Mesenchymal stem cell (in vitro differentiated cells and primary cell): ENCODE measurements around the gene ALDH4A1.
A peak's percentile ranks its signal among the peaks of the same experiment; 100 is the strongest.

Source experiments
- DNase-seq: peaks from one replicate; pipeline ENCODE4 v3.0.0-alpha.2; 2013
- H2AFZ ChIP-seq: one replicate; pipeline ENCODE4 v1.6.1; 2013; ENCODE audit warnings: low read depth, mild to moderate bottlenecking, control low read depth, inconsistent platforms, low read length, moderate library complexity
- H2AK5ac ChIP-seq: 2 replicates; pipeline ENCODE4 v1.6.1; 2013; ENCODE audit warnings: low read length, moderate library complexity, mild to moderate bottlenecking, inconsistent platforms; ENCODE audit not compliant: severe bottlenecking
- H2BK120ac ChIP-seq: one replicate; pipeline ENCODE4 v1.6.1; 2013; ENCODE audit warnings: low read depth, mild to moderate bottlenecking, inconsistent platforms, low read length, moderate library complexity
- H2BK12ac ChIP-seq, 2 experiments: one replicate each; pipeline ENCODE4 v1.6.1; 2013; ENCODE audit warnings: inconsistent platforms in 2 of 2, low read length in 2 of 2, mild to moderate bottlenecking in 2 of 2, moderate library complexity in 2 of 2, control low read depth in 1 of 2
- H2BK15ac ChIP-seq: one replicate; pipeline ENCODE4 v1.6.1; 2013; ENCODE audit warnings: mild to moderate bottlenecking, low read depth, inconsistent platforms; ENCODE audit not compliant: poor library complexity, severe bottlenecking
- H2BK5ac ChIP-seq: 2 replicates; pipeline ENCODE4 v1.6.1; 2013; ENCODE audit warnings: low read depth, mild to moderate bottlenecking, low read length, control low read depth, inconsistent platforms; ENCODE audit not compliant: poor library complexity, severe bottlenecking
- H3K14ac ChIP-seq, 2 experiments: one replicate each; pipeline ENCODE4 v1.6.1; 2013; ENCODE audit warnings: inconsistent platforms in 2 of 2, low read length in 2 of 2, control low read depth in 1 of 2, mild to moderate bottlenecking in 1 of 2, moderate library complexity in 1 of 2
- H3K18ac ChIP-seq, 2 experiments: one replicate each; pipeline ENCODE4 v1.6.1; 2013; ENCODE audit warnings: inconsistent platforms in 2 of 2, low read length in 2 of 2, control low read depth in 1 of 2, low read depth in 1 of 2, mild to moderate bottlenecking in 1 of 2
- H3K23ac ChIP-seq, 2 experiments: one replicate each; pipeline ENCODE4 v1.6.1; 2013; ENCODE audit warnings: inconsistent platforms in 2 of 2, low read length in 2 of 2, mild to moderate bottlenecking in 2 of 2, moderate library complexity in 2 of 2, control low read depth in 1 of 2
- H3K27ac ChIP-seq: 2 replicates; pipeline ENCODE4 v1.5.1; 2013; ENCODE audit warnings: mild to moderate bottlenecking, moderate library complexity, low read length, control low read depth, inconsistent platforms; ENCODE audit not compliant: poor library complexity, severe bottlenecking
- H3K27me3 ChIP-seq, 2 experiments: 2 replicates each; pipeline versions ENCODE4 v1.6.1 to v1.7.0; 2013; ENCODE audit warnings: low read length in 2 of 2, mild to moderate bottlenecking in 2 of 2, moderate library complexity in 2 of 2, control low read depth in 1 of 2, inconsistent platforms in 1 of 2; ENCODE audit not compliant: control insufficient read depth in 1 of 2, insufficient read depth in 1 of 2
- H3K36me3 ChIP-seq, 2 experiments: 2 replicates each; pipeline versions ENCODE4 v1.6.1 to v1.7.0; 2013; ENCODE audit warnings: low read length in 2 of 2, control low read depth in 1 of 2, inconsistent platforms in 1 of 2, low read depth in 1 of 2, mild to moderate bottlenecking in 1 of 2; ENCODE audit not compliant: insufficient read depth in 2 of 2, control insufficient read depth in 1 of 2
- H3K4ac ChIP-seq, 2 experiments: one replicate each; pipeline ENCODE4 v1.6.1; 2013; ENCODE audit warnings: inconsistent platforms in 2 of 2, low read length in 2 of 2, mild to moderate bottlenecking in 2 of 2, moderate library complexity in 2 of 2, control low read depth in 1 of 2, low read depth in 1 of 2
- H3K4me1 ChIP-seq: 2 replicates; pipeline ENCODE4 v1.6.1; 2013; ENCODE audit warnings: low read depth, low read length, control low read depth; ENCODE audit not compliant: control insufficient read depth, insufficient read depth
- H3K4me2 ChIP-seq: 2 replicates; pipeline ENCODE4 v1.6.1; 2013; ENCODE audit warnings: low read length, mild to moderate bottlenecking, inconsistent platforms; ENCODE audit not compliant: poor library complexity, severe bottlenecking
- H3K4me3 ChIP-seq, 2 experiments: 2 replicates each; pipeline versions ENCODE4 v1.5.1 to v1.7.0; 2013; ENCODE audit warnings: low read length in 2 of 2, mild to moderate bottlenecking in 2 of 2, control low read depth in 1 of 2, low read depth in 1 of 2; ENCODE audit not compliant: insufficient read depth in 1 of 2
- H3K79me1 ChIP-seq: replicated peaks from 2 replicates; pipeline ENCODE4 v1.6.1; 2013; ENCODE audit warnings: mild to moderate bottlenecking, control low read depth, low read length, inconsistent platforms; ENCODE audit not compliant: poor library complexity, severe bottlenecking
- H3K9ac ChIP-seq: 2 replicates; pipeline ENCODE4 v1.7.0; 2013; ENCODE audit warnings: mild to moderate bottlenecking, low read length, moderate library complexity
- H3K9me3 ChIP-seq: 2 replicates; pipeline ENCODE4 v1.7.0; 2013; ENCODE audit warnings: mild to moderate bottlenecking, low read length; ENCODE audit not compliant: control insufficient read depth
- H4K8ac ChIP-seq: one replicate; pipeline ENCODE4 v1.6.1; 2013; ENCODE audit warnings: inconsistent platforms, mild to moderate bottlenecking, low read length, moderate library complexity
- H4K91ac ChIP-seq: one replicate; pipeline ENCODE4 v1.6.1; 2013; ENCODE audit warnings: mild to moderate bottlenecking, low read length, inconsistent platforms
- WGBS: methylation state at CpG from one replicate; pipeline ENCODE4 v1.1.7; 2013; ENCODE audit warnings: mixed read lengths; 5-methylcytosine and 5-hydroxymethylcytosine counted together

Gene ALDH4A1

DNA sequence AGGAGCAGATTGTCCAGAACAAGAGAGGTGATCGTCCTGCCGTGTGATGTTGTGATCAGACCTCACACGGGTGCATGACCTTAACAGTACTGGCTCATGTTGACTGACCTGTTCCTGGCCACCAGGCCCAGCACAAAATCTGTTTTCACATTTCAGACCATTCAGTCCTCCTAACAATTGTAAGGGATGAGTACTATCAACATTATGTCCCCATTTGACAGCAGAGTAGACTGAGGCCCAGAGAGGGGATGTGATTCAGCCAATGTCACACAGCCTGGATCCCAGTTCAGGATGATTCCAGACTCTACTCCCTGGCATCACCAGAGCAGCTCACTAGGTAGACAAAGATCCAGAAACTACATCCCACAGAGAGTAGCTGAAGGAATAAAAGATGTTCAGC is 35.5 kb downstream of the ALDH4A1 start:
- no peak overlapping the region for H2BK15ac ChIP-seq
- no peak for DNase-seq
- H3K4me2 ChIP-seq: no peak overlapping the region
- H2BK5ac ChIP-seq: peak overlapping the region; percentile 10
- H3K4ac ChIP-seq: no peak overlapping the region
- no peak overlapping the region for H2BK120ac ChIP-seq
- no peak overlapping the region for H2BK12ac ChIP-seq
- no peak overlapping the region for H3K23ac ChIP-seq
- H4K91ac ChIP-seq: no peak overlapping the region
- H3K36me3 ChIP-seq: peaks cover 0 to 5% of the 10 kb centered on the region in 2 experiments
- no peaks in the 10 kb centered on the region for H3K4me1 ChIP-seq
- H3K9ac ChIP-seq: no peak overlapping the region
- no peak overlapping the region for H3K27ac ChIP-seq
- H3K14ac ChIP-seq: no peak overlapping the region
- H2AFZ ChIP-seq: no peak overlapping the region
- H4K8ac ChIP-seq: no peak overlapping the region
- H2AK5ac ChIP-seq: no peak overlapping the region
- H3K79me1 ChIP-seq: no peaks in the 10 kb centered on the region
- 95% methylated on average over 3 of the region's 3 CpGs for WGBS
- H3K27me3 ChIP-seq: peaks cover 32 to 51% of the 10 kb centered on the region in 2 experiments
- no peaks in the 10 kb centered on the region for H3K9me3 ChIP-seq
- no peak overlapping the region for H3K18ac ChIP-seq
- no peak overlapping the region for H3K4me3 ChIP-seq

DNA sequence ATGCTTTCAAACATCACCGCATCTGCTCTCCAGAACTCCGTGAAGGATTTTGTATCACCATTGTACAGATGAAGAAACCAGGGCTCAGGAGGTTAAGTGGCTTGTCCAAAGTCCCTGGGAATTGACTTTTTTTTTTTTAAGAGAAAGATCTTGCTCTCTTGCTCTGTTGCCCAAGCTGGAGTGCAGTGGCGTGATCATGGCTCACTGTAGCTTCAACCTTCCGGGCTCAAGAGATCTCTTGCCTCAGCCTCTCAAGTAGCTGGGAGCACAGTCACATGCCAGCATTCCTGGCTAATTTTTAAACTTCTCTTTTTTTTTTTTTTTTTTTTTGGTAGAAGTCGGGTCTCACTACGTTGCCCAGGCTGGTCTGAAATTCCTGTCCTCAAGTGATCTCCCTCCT is 36.0 kb downstream of the ALDH4A1 start:
- H2BK5ac ChIP-seq: no peak overlapping the region
- H2BK12ac ChIP-seq: no peak overlapping the region
- no peak overlapping the region for H3K27ac ChIP-seq
- H2AFZ ChIP-seq: no peak overlapping the region
- H4K91ac ChIP-seq: no peak overlapping the region
- WGBS: 88% methylated on average over 6 of the region's 6 CpGs
- no peaks in the 10 kb centered on the region for H3K79me1 ChIP-seq
- no peaks in the 10 kb centered on the region for H3K9me3 ChIP-seq
- no peak overlapping the region for H3K9ac ChIP-seq
- no peak overlapping the region for H4K8ac ChIP-seq
- H3K14ac ChIP-seq: no peak overlapping the region
- H2BK120ac ChIP-seq: no peak overlapping the region
- DNase-seq: no peak
- H3K4me2 ChIP-seq: no peak overlapping the region
- H3K4me3 ChIP-seq: no peak overlapping the region
- H3K27me3 ChIP-seq: peaks cover 36 to 54% of the 10 kb centered on the region in 2 experiments
- no peak overlapping the region for H3K23ac ChIP-seq
- peaks cover 0 to under 1% of the 10 kb centered on the region in 2 experiments for H3K36me3 ChIP-seq
- no peak overlapping the region for H2AK5ac ChIP-seq
- no peak overlapping the region for H2BK15ac ChIP-seq
- H3K4ac ChIP-seq: no peak overlapping the region
- H3K4me1 ChIP-seq: no peaks in the 10 kb centered on the region
- no peak overlapping the region for H3K18ac ChIP-seq

DNA sequence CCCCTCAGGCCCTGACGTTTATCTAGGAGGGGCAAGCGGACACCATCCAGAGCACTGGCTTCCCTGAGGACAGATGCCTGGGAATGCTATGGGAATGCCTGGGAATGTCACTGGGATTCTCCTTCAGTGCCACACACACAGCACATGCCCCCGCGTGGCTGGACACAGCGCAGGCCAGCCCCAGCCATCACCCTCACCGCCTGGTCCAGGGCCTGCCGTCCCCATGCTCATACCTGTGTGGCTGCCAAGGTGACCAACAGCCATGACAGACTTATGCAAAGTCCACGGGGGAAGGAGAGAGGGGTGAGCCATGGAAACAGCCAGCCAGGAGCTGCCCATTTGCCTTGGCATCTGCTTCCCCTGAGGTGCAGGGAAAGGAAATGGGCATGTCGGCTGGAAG is 37.2 kb downstream of the ALDH4A1 start:
- Histone ChIP-seq H3K27me3 (peaks cover 37 to 58% of the 10 kb centered on the region in 2 experiments), H3K4me1 (no peaks in the 10 kb centered on the region), H2AFZ (no peak overlapping the region), H4K8ac (no peak overlapping the region), H3K27ac (no peak overlapping the region), H3K4me2 (no peak overlapping the region), H3K79me1 (no peaks in the 10 kb centered on the region), H3K4me3 (peak overlapping the region in 1 of 2 experiments; percentile 11), H3K18ac (no peak overlapping the region), H3K9me3 (no peaks in the 10 kb centered on the region), H3K36me3 (no peaks in the 10 kb centered on the region), H4K91ac (no peak overlapping the region), H2BK15ac (no peak overlapping the region), H2BK5ac (no peak overlapping the region), H3K4ac (no peak overlapping the region), H2BK12ac (no peak overlapping the region), H3K14ac (no peak overlapping the region), H2BK120ac (no peak overlapping the region), H2AK5ac (no peak overlapping the region), H3K9ac (no peak overlapping the region), H3K23ac (no peak overlapping the region)
- DNase-seq: no peak
- 75% methylated on average over 9 of the region's 9 CpGs for WGBS

DNA sequence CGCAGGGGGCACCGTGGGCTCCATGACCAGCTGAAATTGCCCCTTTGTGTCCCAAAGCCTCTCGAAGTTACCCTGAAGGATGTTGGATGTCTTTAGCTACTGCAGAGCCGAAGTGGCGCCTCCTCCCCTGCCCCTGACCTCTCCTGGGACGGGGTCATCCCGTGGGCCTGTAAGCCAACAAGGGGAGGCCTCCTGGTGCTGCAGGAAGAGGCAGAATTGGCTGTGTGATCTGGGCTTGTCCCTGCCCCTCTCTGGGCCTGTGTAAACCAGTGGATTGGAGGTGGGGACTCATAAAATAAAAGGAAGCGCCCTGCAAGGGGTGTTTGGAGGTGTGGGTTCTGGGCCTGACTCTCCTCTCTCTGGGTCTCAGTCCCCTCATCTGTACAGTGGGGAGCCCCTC is 40.8 kb downstream of the ALDH4A1 start:
- Histone ChIP-seq H3K18ac (no peak overlapping the region), H3K4ac (no peak overlapping the region), H2BK5ac (no peak overlapping the region), H3K4me2 (no peak overlapping the region), H3K27me3 (peaks cover 28 to 29% of the 10 kb centered on the region in 2 experiments), H3K79me1 (no peaks in the 10 kb centered on the region), H2AFZ (no peak overlapping the region), H3K9me3 (no peaks in the 10 kb centered on the region), H4K8ac (no peak overlapping the region), H3K4me1 (no peaks in the 10 kb centered on the region), H3K36me3 (no peaks in the 10 kb centered on the region), H3K23ac (no peak overlapping the region), H2BK15ac (no peak overlapping the region), H3K27ac (no peak overlapping the region), H4K91ac (no peak overlapping the region), H2BK12ac (no peak overlapping the region), H3K4me3 (no peak overlapping the region), H3K14ac (no peak overlapping the region), H2BK120ac (no peak overlapping the region), H3K9ac (no peak overlapping the region), H2AK5ac (no peak overlapping the region)
- WGBS: 69% methylated on average over 8 of the region's 8 CpGs
- no peak for DNase-seq
